Measurements from ENCODE around the gene MAP3K2. TPM values are rescaled to one million over a fixed set of nuclear protein-coding genes. Genes with fewer than 3 reads are reported as not detected.

Gene MAP3K2
- polyA plus RNA-seq, 3 donors, result 16.0 to 86.4 (median 66.3) TPM

GRCh38 chr2:127359520-127359919 is 28.3 kb downstream of the MAP3K2 start:
- peaks cover 1 to 8% of the 10 kb centered on the region in 2 donors for H3K4me1 ChIP-seq (ENCODE audit: control insufficient read depth in 1 of 2, insufficient read depth in 2 of 2, low read length in 2 of 2)

GRCh38 chr2:127358971-127359370 is 28.8 kb downstream of the MAP3K2 start:
- Mint-ChIP-seq H3K27me3 (ENCODE audit: low read depth in 3 of 3) (no peaks in the 10 kb centered on the region), H3K36me3 (peaks cover 10 to 11% of the 10 kb centered on the region in 2 donors), H3K27ac (peak overlapping the region in 1 of 7 donors; percentile 20), H3K9me3 (no peaks in the 10 kb centered on the region), H3K4me3 (no peak overlapping the region), H3K4me1 (peaks cover 32% of the 10 kb centered on the region)
- Histone ChIP-seq H2AFZ (ENCODE audit: insufficient read depth, low read depth, low read length, poor library complexity, severe bottlenecking) (no peak overlapping the region), H3K4me1 (ENCODE audit: control insufficient read depth in 1 of 2, insufficient read depth in 2 of 2, low read length in 2 of 2) (peaks cover 5 to 8% of the 10 kb centered on the region in 2 donors), H3K27me3 (ENCODE audit: control insufficient read depth in 2 of 2, insufficient read depth in 2 of 2, low read length in 2 of 2) (no peaks in the 10 kb centered on the region), H3K4me2 (replicated peaks; ENCODE audit: extremely low read depth, low read length, poor library complexity, severe bottlenecking) (no peak overlapping the region), H3K27ac (ENCODE audit: low read depth in 1 of 2, low read length in 2 of 2) (no peak overlapping the region), H3K9ac (ENCODE audit: insufficient read depth, low read length, poor library complexity, severe bottlenecking) (no peak overlapping the region), H3K4me3 (replicated peaks in 1 of 3; ENCODE audit: low read depth in 2 of 3, low read length in 3 of 3) (no peak overlapping the region), H3K9me3 (replicated peaks in 1 of 2; ENCODE audit: control insufficient read depth in 1 of 2, insufficient read depth in 1 of 2, low read length in 2 of 2) (no peaks in the 10 kb centered on the region), H3K79me2 (ENCODE audit: insufficient read depth, low read length) (peaks cover 100% of the 10 kb centered on the region), H3K36me3 (replicated peaks in 1 of 2; ENCODE audit: control insufficient read depth in 1 of 2, insufficient read depth in 2 of 2, low read length in 2 of 2) (no peaks in the 10 kb centered on the region), H4K20me1 (ENCODE audit: insufficient read depth, low read length) (peaks cover 100% of the 10 kb centered on the region)
- DNase-seq, result no peak
- TF ChIP-seq CTCF (IDR thresholded peaks at IDR 0.05), result no peak
- no CpG with 5 or more reads among the region's 2 CpGs for WGBS (ENCODE audit: insufficient coverage)
- intact Hi-C loops (cut with micrococcal nuclease), result no loop called here

More at GRCh38 chr2:127359520-127359919, 28.3 kb downstream of the MAP3K2 start:
- no peak overlapping the region for H3K4me3 ChIP-seq (replicated peaks in 1 of 3; ENCODE audit: low read depth in 2 of 3, low read length in 3 of 3)
- H3K36me3 ChIP-seq (replicated peaks in 1 of 2; ENCODE audit: control insufficient read depth in 1 of 2, insufficient read depth in 2 of 2, low read length in 2 of 2), result no peaks in the 10 kb centered on the region
- no peak overlapping the region for H2AFZ ChIP-seq (ENCODE audit: insufficient read depth, low read depth, low read length, poor library complexity, severe bottlenecking)
- peaks cover 10 to 11% of the 10 kb centered on the region in 2 donors for H3K36me3 Mint-ChIP-seq
- H3K9ac ChIP-seq (ENCODE audit: insufficient read depth, low read length, poor library complexity, severe bottlenecking), result no peak overlapping the region
- peaks cover 100% of the 10 kb centered on the region for H4K20me1 ChIP-seq (ENCODE audit: insufficient read depth, low read length)
- no peak for DNase-seq
- H3K79me2 ChIP-seq (ENCODE audit: insufficient read depth, low read length), result peaks cover 100% of the 10 kb centered on the region
- peak overlapping the region in 3 of 7 donors; percentile 71 to 82 (median 82) for H3K27ac Mint-ChIP-seq
- intact Hi-C loops (cut with micrococcal nuclease), result no loop called here
- no peaks in the 10 kb centered on the region for H3K27me3 Mint-ChIP-seq (ENCODE audit: low read depth in 3 of 3)
- no peak overlapping the region for H3K4me3 Mint-ChIP-seq
- no peak overlapping the region for H3K27ac ChIP-seq (ENCODE audit: low read depth in 1 of 2, low read length in 2 of 2)
- WGBS (ENCODE audit: insufficient coverage), result 73% methylated on average over 4 of the region's 5 CpGs
- TF ChIP-seq CTCF (IDR thresholded peaks at IDR 0.05), result no peak
- peaks cover 34% of the 10 kb centered on the region for H3K4me1 Mint-ChIP-seq
- no peaks in the 10 kb centered on the region for H3K27me3 ChIP-seq (ENCODE audit: control insufficient read depth in 2 of 2, insufficient read depth in 2 of 2, low read length in 2 of 2)
- no peaks in the 10 kb centered on the region for H3K9me3 ChIP-seq (replicated peaks in 1 of 2; ENCODE audit: control insufficient read depth in 1 of 2, insufficient read depth in 1 of 2, low read length in 2 of 2)
- no peaks in the 10 kb centered on the region for H3K9me3 Mint-ChIP-seq
- no peak overlapping the region for H3K4me2 ChIP-seq (replicated peaks; ENCODE audit: extremely low read depth, low read length, poor library complexity, severe bottlenecking)

Data from CD14-positive monocyte (primary cell).